Measurements from ENCODE around the gene CCNA2.

CCNA2 gene

GRCh38 chr4:121819216-121819965 is 4.3 kb downstream of the CCNA2 start:
- Mint-ChIP-seq H3K4me3 (no peak overlapping the region), H3K4me1 (ENCODE audit: low read depth) (peaks cover 13% of the 10 kb centered on the region), H3K27ac (no peak overlapping the region), H3K9me3 (ENCODE audit: low read depth) (no peaks in the 10 kb centered on the region), H3K27me3 (no peaks in the 10 kb centered on the region), H3K36me3 (peaks cover 2% of the 10 kb centered on the region)

- peaks cover 2% of the 10 kb centered on the region for H3K36me3 Mint-ChIP-seq
- H3K27ac Mint-ChIP-seq: peak overlapping the region; percentile 37
- H3K27me3 Mint-ChIP-seq: no peaks in the 10 kb centered on the region
- H3K4me3 Mint-ChIP-seq: no peak overlapping the region
- H3K4me1 Mint-ChIP-seq (ENCODE audit: low read depth): peaks cover 7% of the 10 kb centered on the region
- no peaks in the 10 kb centered on the region for H3K9me3 Mint-ChIP-seq (ENCODE audit: low read depth)
Observed at GRCh38 chr4:121818215-121818614, 5.5 kb downstream of the CCNA2 start.

GRCh38 chr4:121817701-121818100 is 6.0 kb downstream of the CCNA2 start:
- H3K4me1 Mint-ChIP-seq (ENCODE audit: low read depth): peaks cover 3% of the 10 kb centered on the region
- peaks cover 2% of the 10 kb centered on the region for H3K36me3 Mint-ChIP-seq
- no peak overlapping the region for H3K27ac Mint-ChIP-seq

GRCh38 chr4:121817006-121817405 is 6.7 kb downstream of the CCNA2 start:
- Mint-ChIP-seq H3K4me1 (ENCODE audit: low read depth) (no peaks in the 10 kb centered on the region), H3K27ac (no peak overlapping the region), H3K27me3 (no peaks in the 10 kb centered on the region), H3K9me3 (ENCODE audit: low read depth) (no peaks in the 10 kb centered on the region), H3K36me3 (peaks cover 2% of the 10 kb centered on the region), H3K4me3 (no peak overlapping the region)

More at GRCh38 chr4:121817701-121818100, 6.0 kb downstream of the CCNA2 start:
- Mint-ChIP-seq H3K27me3 (no peaks in the 10 kb centered on the region), H3K4me3 (no peak overlapping the region), H3K9me3 (ENCODE audit: low read depth) (no peaks in the 10 kb centered on the region)

GRCh38 chr4:121814756-121815155 is 8.9 kb downstream of the CCNA2 start:
- no peak overlapping the region for H3K27ac Mint-ChIP-seq

GRCh38 chr4:121811122-121811521 is 12.6 kb downstream of the CCNA2 start:
- no peak overlapping the region for H3K4me3 Mint-ChIP-seq
- H3K36me3 Mint-ChIP-seq: peaks cover 7% of the 10 kb centered on the region
- H3K27me3 Mint-ChIP-seq: no peaks in the 10 kb centered on the region
- peaks cover 10% of the 10 kb centered on the region for H3K4me1 Mint-ChIP-seq (ENCODE audit: low read depth)
- no peak overlapping the region for H3K27ac Mint-ChIP-seq
- no peaks in the 10 kb centered on the region for H3K9me3 Mint-ChIP-seq (ENCODE audit: low read depth)

More at GRCh38 chr4:121814756-121815155, 8.9 kb downstream of the CCNA2 start:
- no peaks in the 10 kb centered on the region for H3K9me3 Mint-ChIP-seq (ENCODE audit: low read depth)
- no peaks in the 10 kb centered on the region for H3K27me3 Mint-ChIP-seq
- no peak overlapping the region for H3K4me3 Mint-ChIP-seq
- peaks cover 2% of the 10 kb centered on the region for H3K36me3 Mint-ChIP-seq
- peaks cover 6% of the 10 kb centered on the region for H3K4me1 Mint-ChIP-seq (ENCODE audit: low read depth)

- H3K27ac Mint-ChIP-seq: no peak overlapping the region
- H3K4me1 Mint-ChIP-seq (ENCODE audit: low read depth): peaks cover 31% of the 10 kb centered on the region
- no peaks in the 10 kb centered on the region for H3K27me3 Mint-ChIP-seq
- H3K9me3 Mint-ChIP-seq (ENCODE audit: low read depth): no peaks in the 10 kb centered on the region
- H3K4me3 Mint-ChIP-seq: no peak overlapping the region
- peaks cover 14% of the 10 kb centered on the region for H3K36me3 Mint-ChIP-seq
Observed at GRCh38 chr4:121806411-121806810, 17.3 kb downstream of the CCNA2 start.

GRCh38 chr4:121801715-121802075 is 22.0 kb downstream of the CCNA2 start:
- Mint-ChIP-seq H3K36me3 (peaks cover 14% of the 10 kb centered on the region), H3K27ac (peak overlapping the region; percentile 97), H3K27me3 (no peaks in the 10 kb centered on the region), H3K4me1 (ENCODE audit: low read depth) (peaks cover 47% of the 10 kb centered on the region), H3K4me3 (peak overlapping the region; percentile 93), H3K9me3 (ENCODE audit: low read depth) (no peaks in the 10 kb centered on the region)

GRCh38 chr4:121800961-121801714 is 22.5 kb downstream of the CCNA2 start, which contains the start of gene EXOSC9:
TSS of gene EXOSC9 (plus strand) at chr4:121801323. CDS start at chr4:121801425, 102 bp downstream.
- Mint-ChIP-seq H3K9me3 (ENCODE audit: low read depth) (no peaks in the 10 kb centered on the region), H3K27me3 (no peaks in the 10 kb centered on the region), H3K4me3 (peak within 1 kb of the TSS; percentile 93), H3K4me1 (ENCODE audit: low read depth) (peaks cover 47% of the 10 kb centered on the region), H3K27ac (peak within 1 kb of the TSS; percentile 97), H3K36me3 (peaks cover 11% of the 10 kb centered on the region)

- H3K36me3 Mint-ChIP-seq: peaks cover 11% of the 10 kb centered on the region
- H3K4me1 Mint-ChIP-seq (ENCODE audit: low read depth): peaks cover 47% of the 10 kb centered on the region
- peak overlapping the region; percentile 97 for H3K27ac Mint-ChIP-seq
- peaks cover 1% of the 10 kb centered on the region for H3K27me3 Mint-ChIP-seq
- no peaks in the 10 kb centered on the region for H3K9me3 Mint-ChIP-seq (ENCODE audit: low read depth)
- peak overlapping the region; percentile 93 for H3K4me3 Mint-ChIP-seq
Observed at GRCh38 chr4:121800638-121800960, 23.1 kb downstream of the CCNA2 start.

- Mint-ChIP-seq H3K4me3 (peak overlapping the region; percentile 93), H3K36me3 (peaks cover 9% of the 10 kb centered on the region), H3K27me3 (peaks cover 1% of the 10 kb centered on the region), H3K27ac (peak overlapping the region; percentile 97), H3K4me1 (ENCODE audit: low read depth) (peaks cover 47% of the 10 kb centered on the region), H3K9me3 (ENCODE audit: low read depth) (no peaks in the 10 kb centered on the region)
Observed at GRCh38 chr4:121799867-121800501, 23.7 kb downstream of the CCNA2 start.

GRCh38 chr4:121799208-121799823 is 24.4 kb downstream of the CCNA2 start:
- peaks cover 6% of the 10 kb centered on the region for H3K27me3 Mint-ChIP-seq

GRCh38 chr4:121796283-121796682 is 27.4 kb downstream of the CCNA2 start:
- Mint-ChIP-seq H3K4me3 (no peak overlapping the region), H3K9me3 (ENCODE audit: low read depth) (no peaks in the 10 kb centered on the region), H3K27ac (no peak overlapping the region), H3K27me3 (peaks cover 6% of the 10 kb centered on the region), H3K4me1 (ENCODE audit: low read depth) (peaks cover 30% of the 10 kb centered on the region), H3K36me3 (peaks cover 2% of the 10 kb centered on the region)

More at GRCh38 chr4:121799208-121799823, 24.4 kb downstream of the CCNA2 start:
- peak overlapping the region; percentile 93 for H3K4me3 Mint-ChIP-seq
- peaks cover 43% of the 10 kb centered on the region for H3K4me1 Mint-ChIP-seq (ENCODE audit: low read depth)
- no peaks in the 10 kb centered on the region for H3K9me3 Mint-ChIP-seq (ENCODE audit: low read depth)
- peak overlapping the region; percentile 97 for H3K27ac Mint-ChIP-seq
- peaks cover 9% of the 10 kb centered on the region for H3K36me3 Mint-ChIP-seq

- Mint-ChIP-seq H3K27ac (no peak overlapping the region), H3K36me3 (peaks cover 2% of the 10 kb centered on the region), H3K27me3 (peaks cover 6% of the 10 kb centered on the region), H3K4me3 (no peak overlapping the region), H3K9me3 (ENCODE audit: low read depth) (no peaks in the 10 kb centered on the region), H3K4me1 (ENCODE audit: low read depth) (peaks cover 13% of the 10 kb centered on the region)
Observed at GRCh38 chr4:121794505-121795188, 29.0 kb downstream of the CCNA2 start.

Data from activated naive CD8-positive, alpha-beta T cell (primary cell).